ENCODE measurements around the gene PPP3R1.

The PPP3R1 gene

DNA sequence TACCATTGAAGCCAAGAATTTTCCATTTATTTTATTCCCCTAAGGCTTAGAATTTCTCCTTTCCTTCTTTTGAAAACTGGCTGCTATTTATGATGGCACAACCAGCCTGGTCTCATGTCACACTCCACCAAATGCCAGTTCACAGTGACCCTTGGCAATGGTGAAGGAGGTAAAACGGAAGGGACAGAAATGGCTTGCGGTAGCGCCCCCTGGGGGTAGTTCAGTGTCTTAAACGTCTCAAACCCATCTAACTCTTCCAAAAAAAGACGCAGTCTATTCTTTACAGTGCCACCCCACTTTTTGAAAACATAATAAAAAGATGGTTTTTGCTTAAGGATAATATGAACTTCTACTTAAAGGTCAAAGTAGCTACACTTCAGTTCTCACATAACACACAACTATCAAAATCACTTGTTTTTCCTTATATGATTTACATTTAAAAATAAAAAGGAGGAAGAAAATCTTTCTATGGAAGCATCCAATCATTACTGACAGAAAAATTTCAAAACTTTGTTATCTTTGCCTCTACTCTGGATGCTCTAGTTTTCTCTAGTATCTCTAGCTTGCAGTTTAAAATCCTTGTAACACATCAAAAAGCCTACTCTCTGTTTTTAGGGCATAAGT is 66.7 kb downstream of the PPP3R1 start:
- Histone ChIP-seq H3K4me2 (no peak overlapping the region), H3K4me1 (ENCODE audit: low read depth, poor library complexity, severe bottlenecking) (peaks cover 19% of the 10 kb centered on the region), H3K4me3 (IDR thresholded peaks at IDR 0.05; ENCODE audit: insufficient read depth, low read depth, low read length) (no peak overlapping the region), H3K9ac (no peak overlapping the region), H3K79me2 (ENCODE audit: insufficient read depth, low read depth) (peaks cover 33% of the 10 kb centered on the region), H3K27me3 (ENCODE audit: insufficient read depth, low read depth) (no peaks in the 10 kb centered on the region), H4K20me1 (ENCODE audit: insufficient read depth) (0 out of 2 replicates have a peak, but pooled peaks cover 15% of the 10 kb centered on the region), H3K27ac (no peak overlapping the region), H2AFZ (ENCODE audit: low read depth) (no peak overlapping the region), H3K36me3 (ENCODE audit: insufficient read depth) (peaks cover 6% of the 10 kb centered on the region; the same call in 1 of the 2 replicates)
- TF ChIP-seq, protein P1, sequence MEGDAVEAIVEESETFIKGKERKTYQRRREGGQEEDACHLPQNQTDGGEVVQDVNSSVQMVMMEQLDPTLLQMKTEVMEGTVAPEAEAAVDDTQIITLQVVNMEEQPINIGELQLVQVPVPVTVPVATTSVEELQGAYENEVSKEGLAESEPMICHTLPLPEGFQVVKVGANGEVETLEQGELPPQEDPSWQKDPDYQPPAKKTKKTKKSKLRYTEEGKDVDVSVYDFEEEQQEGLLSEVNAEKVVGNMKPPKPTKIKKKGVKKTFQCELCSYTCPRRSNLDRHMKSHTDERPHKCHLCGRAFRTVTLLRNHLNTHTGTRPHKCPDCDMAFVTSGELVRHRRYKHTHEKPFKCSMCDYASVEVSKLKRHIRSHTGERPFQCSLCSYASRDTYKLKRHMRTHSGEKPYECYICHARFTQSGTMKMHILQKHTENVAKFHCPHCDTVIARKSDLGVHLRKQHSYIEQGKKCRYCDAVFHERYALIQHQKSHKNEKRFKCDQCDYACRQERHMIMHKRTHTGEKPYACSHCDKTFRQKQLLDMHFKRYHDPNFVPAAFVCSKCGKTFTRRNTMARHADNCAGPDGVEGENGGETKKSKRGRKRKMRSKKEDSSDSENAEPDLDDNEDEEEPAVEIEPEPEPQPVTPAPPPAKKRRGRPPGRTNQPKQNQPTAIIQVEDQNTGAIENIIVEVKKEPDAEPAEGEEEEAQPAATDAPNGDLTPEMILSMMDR (conservative IDR thresholded peaks at IDR 0.05; ENCODE audit: low read depth, low read length) = peak; percentile 91

DNA sequence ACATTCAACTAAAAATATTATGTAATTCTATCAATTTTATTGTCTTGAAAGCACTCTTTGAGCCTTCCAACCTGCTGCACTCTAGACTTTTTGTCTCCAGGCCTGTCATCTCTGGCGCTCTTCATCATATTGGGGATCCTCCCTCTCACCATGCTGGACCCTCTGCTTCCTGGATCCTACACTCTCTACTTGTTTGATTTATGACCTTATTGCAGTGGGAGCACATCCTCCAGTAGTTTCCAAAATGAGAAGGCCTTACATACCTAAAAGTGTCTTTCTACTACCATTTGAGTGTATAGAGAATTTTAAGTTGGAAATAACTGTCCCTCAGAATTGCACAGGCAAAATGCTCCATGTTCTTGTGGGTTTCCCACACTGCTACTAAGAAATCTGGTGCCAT is 69.4 kb downstream of the PPP3R1 start:
- peaks cover 14% of the 10 kb centered on the region; the same call in 1 of the 2 replicates for H4K20me1 ChIP-seq (ENCODE audit: insufficient read depth)
- TF ChIP-seq, protein P1 (conservative IDR thresholded peaks at IDR 0.05; ENCODE audit: low read depth, low read length) = no peak
- H3K9ac ChIP-seq = no peak overlapping the region
- no peak overlapping the region for H2AFZ ChIP-seq (ENCODE audit: low read depth)
- no peak overlapping the region for H3K4me2 ChIP-seq
- H3K79me2 ChIP-seq (ENCODE audit: insufficient read depth, low read depth) = peaks cover 9% of the 10 kb centered on the region; the same call in 1 of the 2 replicates
- H3K4me1 ChIP-seq (ENCODE audit: low read depth, poor library complexity, severe bottlenecking) = peaks cover 5% of the 10 kb centered on the region
- H3K27ac ChIP-seq = no peak overlapping the region
- no peak overlapping the region for H3K4me3 ChIP-seq (IDR thresholded peaks at IDR 0.05; ENCODE audit: insufficient read depth, low read depth, low read length)
- no peaks in the 10 kb centered on the region for H3K27me3 ChIP-seq (ENCODE audit: insufficient read depth, low read depth)
- H3K36me3 ChIP-seq (ENCODE audit: insufficient read depth) = peaks cover 6% of the 10 kb centered on the region; the same call in 1 of the 2 replicates

DNA sequence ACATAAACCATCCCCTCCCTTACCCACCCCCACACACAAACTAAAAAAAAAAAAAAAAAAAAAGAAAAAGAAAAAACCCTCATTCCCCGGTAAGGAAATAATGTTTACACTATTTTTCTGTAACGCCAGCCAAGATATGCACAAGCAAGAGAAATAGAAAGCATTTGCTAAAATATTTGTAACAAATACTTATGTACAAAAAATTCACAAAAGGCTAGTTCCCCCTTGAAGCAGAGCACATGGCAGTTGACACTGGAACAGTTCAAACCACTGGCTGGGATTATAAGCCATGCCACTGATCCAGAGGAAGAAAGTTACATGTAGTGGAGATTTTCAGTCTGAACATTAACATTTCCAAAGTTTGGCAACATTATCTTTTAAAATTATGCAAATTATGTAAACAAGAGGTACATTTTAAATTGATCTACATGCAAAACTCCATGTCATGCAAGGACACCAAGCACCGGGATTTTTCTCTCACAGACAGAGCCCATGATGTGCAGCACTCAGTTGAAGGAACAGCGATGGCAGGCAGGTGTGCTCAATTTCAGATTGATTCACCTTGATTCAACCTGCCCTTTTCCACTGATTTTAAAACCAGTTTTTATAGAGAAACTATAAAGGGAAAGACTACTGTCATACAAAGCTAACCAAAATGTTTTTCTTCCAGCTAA is 73.2 kb downstream of the PPP3R1 start:
- Histone ChIP-seq H3K4me2 (no peak overlapping the region), H3K9ac (no peak overlapping the region), H3K79me2 (ENCODE audit: insufficient read depth, low read depth) (no peaks in the 10 kb centered on the region), H3K36me3 (ENCODE audit: insufficient read depth) (peaks cover 15% of the 10 kb centered on the region; the same call in 1 of the 2 replicates), H3K27me3 (ENCODE audit: insufficient read depth, low read depth) (no peaks in the 10 kb centered on the region), H3K27ac (no peak overlapping the region), H4K20me1 (ENCODE audit: insufficient read depth) (peaks cover 5% of the 10 kb centered on the region; the same call in 1 of the 2 replicates), H2AFZ (ENCODE audit: low read depth) (no peak overlapping the region), H3K4me3 (IDR thresholded peaks at IDR 0.05; ENCODE audit: insufficient read depth, low read depth, low read length) (no peak overlapping the region), H3K4me1 (ENCODE audit: low read depth, poor library complexity, severe bottlenecking) (peaks cover under 1% of the 10 kb centered on the region)
- TF ChIP-seq, protein P1 (conservative IDR thresholded peaks at IDR 0.05; ENCODE audit: low read depth, low read length) = no peak

- Histone ChIP-seq H3K27me3 (ENCODE audit: insufficient read depth, low read depth) (no peaks in the 10 kb centered on the region), H3K36me3 (ENCODE audit: insufficient read depth) (peaks cover 15% of the 10 kb centered on the region; the same call in 1 of the 2 replicates), H3K79me2 (ENCODE audit: insufficient read depth, low read depth) (no peaks in the 10 kb centered on the region), H4K20me1 (ENCODE audit: insufficient read depth) (peaks cover 5% of the 10 kb centered on the region; the same call in 1 of the 2 replicates), H3K4me1 (ENCODE audit: low read depth, poor library complexity, severe bottlenecking) (no peaks in the 10 kb centered on the region), H3K9ac (no peak overlapping the region), H3K4me2 (no peak overlapping the region), H2AFZ (ENCODE audit: low read depth) (no peak overlapping the region), H3K27ac (no peak overlapping the region), H3K4me3 (IDR thresholded peaks at IDR 0.05; ENCODE audit: insufficient read depth, low read depth, low read length) (no peak overlapping the region)
- TF ChIP-seq, protein P1 (conservative IDR thresholded peaks at IDR 0.05; ENCODE audit: low read depth, low read length) = no peak
Observed at GRCh38 chr2:68178432-68178831, 73.9 kb downstream of the PPP3R1 start.
